ENCODE data around the gene PLPPR3.

PLPPR3 gene

DNA sequence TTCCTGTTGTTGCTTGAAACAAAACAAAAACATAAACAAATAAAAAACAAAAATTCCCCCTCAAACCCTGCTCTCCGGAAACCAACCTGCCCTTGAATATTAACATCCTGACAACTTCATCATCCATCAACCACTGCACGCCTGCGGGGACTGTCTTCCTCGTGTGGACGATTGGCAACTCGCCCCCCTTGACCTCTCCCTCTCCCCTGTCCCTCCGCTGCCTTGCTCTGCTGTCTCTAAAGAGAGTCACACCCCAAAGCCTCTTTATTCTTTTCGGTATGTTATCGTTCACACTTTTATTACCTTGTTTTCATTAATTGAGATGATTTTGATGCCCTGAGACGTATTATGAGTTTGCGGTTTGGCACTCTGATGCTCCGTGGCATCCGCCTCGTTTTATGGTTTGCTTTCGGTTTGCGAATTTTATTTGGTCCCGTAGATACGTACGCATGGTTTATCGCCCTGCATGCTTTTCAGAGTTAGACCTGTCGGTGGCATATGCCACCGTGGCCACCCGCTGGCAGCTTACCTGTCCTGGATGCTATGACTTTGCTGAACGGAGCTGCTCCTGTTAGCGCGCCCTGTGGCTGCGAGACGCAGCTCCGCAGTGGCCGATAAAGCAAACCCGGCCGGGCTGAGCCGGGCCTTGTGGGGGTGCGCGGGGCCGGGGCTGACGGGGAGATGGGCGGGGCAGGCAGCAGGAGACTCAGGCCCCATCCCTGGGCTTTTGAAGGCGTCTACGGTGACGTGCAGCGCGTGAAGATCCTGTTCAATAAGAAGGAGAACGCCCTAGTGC lies 13.9 kb downstream of the PLPPR3 start:
- no peak for DNase-seq

DNA sequence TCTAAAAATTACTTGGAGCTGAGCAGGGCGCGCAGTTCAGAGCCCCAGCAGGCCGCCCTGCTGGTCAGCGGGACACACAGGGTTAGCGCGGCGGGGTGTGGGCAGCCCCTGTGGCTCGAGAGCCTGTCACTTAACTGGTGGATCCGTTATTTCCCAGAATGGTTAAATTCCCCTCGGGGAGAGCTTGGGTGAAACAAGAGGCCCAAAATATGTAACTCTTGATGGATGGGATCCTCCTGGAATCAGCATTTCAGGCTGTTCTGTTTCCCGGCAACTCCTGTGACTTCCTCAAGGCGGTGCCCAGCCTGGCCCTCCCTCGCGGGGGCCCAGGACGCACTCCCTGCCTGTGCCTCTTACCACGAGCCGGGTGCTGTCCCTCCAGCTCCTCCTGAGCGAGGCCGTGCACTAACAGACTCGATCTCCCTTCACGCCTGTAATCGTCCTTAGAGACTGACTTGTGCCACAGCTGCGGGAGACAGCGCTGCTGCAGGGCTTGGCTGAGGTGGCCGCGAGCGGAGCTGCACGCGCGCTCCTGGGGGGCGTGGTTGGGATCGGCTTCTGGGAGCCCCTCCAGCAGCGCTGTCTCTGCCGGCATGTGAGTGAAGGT lies 14.8 kb downstream of the PLPPR3 start:
- no peak for DNase-seq

DNA sequence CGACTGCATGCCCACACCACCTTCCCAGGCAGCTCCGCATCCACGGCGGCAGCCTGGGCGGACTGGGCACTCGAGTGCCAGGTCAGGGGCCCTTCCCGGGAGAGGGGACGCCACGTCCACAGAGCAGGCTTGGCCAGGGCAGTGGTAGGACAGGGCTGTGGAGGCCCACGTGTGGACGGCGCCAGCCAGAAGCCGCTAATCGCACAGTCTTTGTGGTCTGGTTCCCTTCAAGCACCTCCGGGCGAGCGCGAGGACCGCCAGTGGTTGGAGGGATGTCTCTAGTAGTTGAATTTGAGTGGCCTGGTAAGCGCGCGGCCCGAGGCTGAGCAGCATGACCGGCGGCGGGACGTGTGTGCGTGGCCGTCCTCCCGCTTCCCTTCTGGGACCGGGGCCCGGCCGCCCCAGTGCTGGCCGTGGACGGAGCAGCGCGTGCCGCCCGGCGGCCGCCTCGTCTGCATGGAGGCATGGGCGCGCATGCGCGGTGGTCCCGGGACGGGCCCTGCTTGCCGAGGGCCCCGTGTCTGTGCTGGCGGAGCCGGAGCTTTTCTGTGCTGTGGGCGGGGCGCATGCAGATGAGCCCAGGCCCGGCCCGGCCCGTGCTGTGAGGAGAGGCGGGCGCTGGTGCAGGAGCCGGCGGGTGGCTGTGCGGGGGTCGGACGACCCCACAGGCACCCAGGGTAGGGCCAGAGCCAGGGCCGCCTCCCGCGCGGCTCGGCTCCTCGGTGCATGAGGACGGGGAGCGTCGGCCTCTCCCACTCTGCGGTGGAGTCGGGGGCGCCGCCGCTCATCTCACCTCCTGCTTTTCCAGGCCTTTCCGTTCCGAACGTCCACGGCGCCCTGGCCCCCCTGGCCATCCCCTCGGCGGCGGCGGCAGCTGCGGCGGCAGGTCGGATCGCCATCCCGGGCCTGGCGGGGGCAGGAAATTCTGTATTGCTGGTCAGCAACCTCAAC lies 15.9 kb downstream of the PLPPR3 start:
- no peak for DNase-seq

DNA sequence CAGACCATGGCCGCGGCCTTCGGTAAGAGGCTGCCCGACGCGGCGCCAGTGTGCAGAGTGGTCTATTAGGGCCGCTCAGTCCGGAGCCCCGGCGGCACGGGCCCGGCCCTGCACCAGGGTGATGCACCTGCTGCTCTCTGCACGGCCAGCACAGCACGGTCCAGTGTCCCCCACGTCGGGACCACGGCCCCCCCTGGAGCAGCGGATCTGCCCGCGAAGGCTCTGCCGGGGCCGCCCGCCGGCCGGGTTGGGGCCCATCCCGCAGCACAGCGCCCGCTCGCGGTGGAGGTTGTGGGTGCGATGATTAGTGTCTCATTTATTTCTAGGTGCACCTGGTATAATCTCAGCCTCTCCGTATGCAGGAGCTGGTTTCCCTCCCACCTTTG lies 16.6 kb downstream of the PLPPR3 start:
- no peak for DNase-seq

DNA sequence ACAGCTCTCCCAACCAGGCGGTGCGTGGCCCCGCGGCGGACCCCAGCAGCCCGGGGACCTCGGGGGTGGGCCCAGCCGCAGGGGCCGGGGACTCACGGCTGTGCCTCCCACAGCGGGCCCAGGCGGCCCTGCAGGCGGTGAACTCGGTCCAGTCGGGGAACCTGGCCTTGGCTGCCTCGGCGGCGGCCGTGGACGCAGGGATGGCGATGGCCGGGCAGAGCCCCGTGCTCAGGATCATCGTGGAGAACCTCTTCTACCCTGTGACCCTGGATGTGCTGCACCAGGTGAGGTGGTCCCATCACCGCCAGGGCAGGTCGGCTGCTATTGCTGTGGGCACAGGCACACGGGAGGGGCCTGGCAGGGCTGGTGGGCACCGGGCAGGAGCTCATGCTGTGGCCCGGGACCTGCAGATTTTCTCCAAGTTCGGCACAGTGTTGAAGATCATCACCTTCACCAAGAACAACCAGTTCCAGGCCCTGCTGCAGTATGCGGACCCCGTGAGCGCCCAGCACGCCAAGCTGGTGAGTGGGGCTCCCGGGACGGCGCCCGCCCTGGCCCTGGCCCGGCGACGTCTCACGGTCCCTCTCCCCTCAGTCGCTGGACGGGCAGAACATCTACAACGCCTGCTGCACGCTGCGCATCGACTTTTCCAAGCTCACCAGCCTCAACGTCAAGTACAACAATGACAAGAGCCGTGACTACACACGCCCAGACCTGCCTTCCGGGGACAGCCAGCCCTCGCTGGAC lies 17.2 kb downstream of the PLPPR3 start:
- DNase-seq = no peak

DNA sequence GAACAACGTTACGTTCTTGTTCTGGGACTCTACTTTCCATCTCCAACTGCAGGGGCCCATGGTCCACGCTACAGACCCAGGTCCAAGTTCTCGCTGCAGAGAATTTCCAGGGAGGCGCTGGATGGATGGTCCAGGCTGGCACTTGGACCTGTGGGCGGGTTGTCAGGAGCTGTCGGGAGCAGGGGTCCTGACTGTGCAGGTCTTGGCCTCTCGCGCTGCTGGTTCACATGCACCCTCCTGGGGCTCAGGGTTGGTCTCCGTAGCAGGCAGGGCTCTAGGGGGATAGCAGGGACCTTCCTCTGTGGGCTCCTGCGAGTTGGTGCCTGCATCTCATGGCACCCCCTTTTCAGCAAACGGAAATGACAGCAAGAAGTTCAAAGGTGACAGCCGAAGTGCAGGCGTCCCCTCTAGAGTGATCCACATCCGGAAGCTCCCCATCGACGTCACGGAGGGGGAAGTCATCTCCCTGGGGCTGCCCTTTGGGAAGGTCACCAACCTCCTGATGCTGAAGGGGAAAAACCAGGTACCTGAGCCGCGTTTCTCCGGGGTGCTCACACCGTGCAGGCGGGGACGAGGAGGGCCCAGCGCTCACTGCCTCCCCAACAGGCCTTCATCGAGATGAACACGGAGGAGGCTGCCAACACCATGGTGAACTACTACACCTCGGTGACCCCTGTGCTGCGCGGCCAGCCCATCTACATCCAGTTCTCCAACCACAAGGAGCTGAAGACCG lies 17.9 kb downstream of the PLPPR3 start:
- no peak for DNase-seq

DNA sequence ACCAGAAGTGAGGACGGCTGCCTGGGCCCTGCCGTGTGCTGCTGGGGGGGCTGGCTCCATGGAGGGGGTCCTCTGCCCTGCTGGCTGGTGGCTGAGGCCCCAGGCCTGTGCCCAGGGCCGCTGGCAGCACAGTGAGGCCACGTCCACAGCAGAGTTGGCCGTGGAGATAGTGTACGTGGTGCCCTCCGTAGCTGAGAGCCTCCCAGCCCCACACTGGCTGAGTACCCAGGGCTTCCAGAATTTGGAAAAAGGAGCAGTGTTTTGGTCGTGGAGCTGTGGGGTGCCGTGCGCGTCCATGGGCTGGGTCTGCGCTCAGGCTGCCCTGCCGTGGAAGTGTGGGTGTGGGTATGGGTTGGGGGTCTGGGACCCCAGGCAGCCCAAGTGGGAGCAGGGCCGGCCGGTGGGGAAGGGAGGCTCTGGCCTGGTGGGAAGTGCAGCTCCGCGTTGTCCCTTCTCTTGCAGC lies 18.6 kb downstream of the PLPPR3 start:
- DNase-seq = no peak

DNA sequence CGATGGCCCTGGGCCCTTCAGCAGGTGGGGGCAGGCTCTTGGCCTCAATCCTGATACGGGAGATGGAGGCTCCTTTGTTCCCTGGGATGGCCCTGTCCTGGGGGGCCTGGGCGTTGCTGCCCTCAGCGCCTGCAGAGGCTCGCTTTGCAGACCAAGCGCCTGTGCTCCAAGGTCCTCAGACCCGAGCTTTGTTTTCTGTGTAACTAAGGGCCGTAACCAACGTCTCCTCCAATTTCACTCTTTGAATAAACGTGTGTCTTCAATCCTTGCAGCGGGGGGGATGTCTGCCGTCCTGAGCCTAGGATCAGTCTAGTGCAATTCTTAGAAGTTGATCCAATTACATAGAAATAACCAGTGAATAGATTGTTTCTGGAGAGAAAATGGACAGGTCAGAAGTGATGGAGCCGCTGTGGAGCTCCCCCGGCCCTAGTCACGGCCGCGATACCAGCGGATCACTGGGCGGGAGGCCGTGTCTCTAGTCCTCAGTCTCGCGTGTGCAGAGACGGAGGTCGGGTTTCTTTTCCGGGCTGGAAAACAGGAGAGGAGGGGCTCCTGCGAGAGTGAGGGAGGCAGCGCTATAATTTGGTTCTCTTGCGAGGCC lies 19.2 kb downstream of the PLPPR3 start:
- DNase-seq = peak in 1 of 3 experiments; percentile 40

DNA sequence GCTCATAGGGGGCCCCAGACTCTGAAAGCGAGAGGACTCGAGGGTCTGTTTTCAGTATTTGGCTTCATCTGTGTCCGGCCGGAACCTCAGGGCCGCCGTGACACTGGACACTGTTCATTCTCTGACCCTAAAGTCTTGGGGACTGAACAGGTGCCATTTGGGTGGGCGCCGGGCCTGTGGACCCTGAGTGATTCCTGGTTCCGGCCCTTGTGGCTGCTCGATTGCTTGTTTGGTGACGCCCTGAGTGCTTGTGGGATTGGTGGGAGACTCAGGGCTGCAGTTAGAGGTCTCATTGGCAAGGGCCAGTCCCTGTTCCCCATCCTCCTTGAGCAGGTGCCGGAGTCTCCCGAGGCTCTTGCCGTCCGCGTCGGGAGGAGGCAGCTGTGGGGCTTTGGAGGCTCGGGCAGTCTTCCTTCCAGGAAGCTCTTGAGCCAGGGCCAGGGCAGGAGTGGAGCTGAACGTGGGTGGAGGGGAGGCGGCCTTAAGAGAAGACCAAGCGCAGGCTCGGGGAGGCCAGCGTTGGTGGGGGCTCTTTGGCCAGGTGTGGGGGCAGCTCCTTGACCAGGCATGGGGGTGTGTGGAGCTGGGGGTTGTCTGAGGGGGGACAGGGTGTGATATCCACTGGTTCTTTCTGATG lies 19.8 kb downstream of the PLPPR3 start:
- DNase-seq = no peak

DNA sequence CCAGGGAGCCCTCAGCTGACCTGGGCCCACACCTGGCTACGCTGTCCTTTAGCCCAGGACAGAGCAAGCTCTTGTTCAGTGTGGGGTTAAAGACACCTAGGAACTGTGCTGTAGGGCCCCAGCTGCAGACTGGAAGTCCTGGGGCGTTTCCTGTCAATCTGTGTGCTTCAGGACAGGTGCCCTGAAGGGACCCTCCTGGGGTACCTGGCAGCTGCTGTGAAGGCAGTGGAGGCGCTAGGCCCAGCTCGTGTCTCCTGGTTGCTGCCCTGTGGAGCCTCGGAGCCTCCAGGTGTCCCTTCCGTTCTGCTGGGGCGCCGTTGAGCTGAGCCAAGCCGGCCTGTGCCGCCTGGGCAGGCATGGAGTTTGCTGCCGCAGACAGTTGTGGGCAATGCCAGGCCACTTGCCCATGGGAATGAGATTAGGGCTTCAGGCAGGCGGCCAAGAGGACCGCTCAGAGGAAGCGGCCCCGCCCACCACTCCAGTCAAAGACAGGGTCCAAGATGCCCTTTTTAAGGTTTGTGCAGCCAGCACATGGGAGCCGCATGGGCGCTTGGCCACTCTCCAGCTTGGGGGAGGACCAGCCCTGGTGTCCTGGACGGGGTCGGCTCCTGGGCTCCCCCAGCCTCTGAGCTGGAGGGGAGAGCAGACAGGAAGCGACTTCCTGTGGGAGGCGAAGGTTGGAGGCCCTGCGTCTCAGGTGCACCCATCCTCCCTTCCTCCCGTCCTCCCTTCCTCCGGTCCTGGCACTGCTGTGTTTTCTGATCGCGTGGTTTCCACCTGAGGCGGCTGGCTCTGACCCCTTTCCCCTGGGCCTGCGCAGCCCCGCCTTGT lies 20.5 kb downstream of the PLPPR3 start:
- DNase-seq = no peak

DNA sequence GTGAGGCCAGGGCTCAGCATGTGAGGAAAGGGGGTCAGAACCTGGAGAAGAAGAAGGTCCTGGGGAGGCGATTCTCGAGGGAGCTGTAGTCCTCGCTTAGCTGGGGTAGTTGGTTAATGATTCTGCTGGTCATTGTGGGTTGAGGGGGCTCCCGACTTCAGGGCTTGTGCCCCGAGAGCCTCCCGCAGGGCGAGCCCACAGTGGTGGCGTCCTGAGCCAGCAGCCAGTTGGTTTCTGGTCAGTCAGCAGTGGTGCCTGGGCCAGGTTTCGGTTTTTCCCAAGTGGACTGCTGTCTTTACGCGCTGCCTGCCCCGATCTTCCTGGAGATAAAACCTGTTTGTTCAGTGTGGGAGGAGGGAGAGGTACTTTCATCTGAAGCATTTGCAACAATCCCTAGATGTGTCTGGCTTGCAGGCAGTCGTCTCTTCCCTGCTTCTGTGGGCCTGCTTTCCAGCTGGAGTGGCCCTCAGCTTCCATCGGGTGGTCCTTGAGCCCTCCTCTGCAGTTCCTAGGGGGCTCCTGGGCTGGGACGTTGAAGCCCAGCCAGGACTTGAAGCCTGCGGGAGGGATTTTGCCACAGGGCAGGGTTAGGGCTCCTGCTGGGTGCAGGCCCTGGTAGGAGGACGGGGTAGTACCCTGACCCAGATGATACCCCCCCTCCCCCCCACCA lies 21.3 kb downstream of the PLPPR3 start:
- DNase-seq = no peak

DNA sequence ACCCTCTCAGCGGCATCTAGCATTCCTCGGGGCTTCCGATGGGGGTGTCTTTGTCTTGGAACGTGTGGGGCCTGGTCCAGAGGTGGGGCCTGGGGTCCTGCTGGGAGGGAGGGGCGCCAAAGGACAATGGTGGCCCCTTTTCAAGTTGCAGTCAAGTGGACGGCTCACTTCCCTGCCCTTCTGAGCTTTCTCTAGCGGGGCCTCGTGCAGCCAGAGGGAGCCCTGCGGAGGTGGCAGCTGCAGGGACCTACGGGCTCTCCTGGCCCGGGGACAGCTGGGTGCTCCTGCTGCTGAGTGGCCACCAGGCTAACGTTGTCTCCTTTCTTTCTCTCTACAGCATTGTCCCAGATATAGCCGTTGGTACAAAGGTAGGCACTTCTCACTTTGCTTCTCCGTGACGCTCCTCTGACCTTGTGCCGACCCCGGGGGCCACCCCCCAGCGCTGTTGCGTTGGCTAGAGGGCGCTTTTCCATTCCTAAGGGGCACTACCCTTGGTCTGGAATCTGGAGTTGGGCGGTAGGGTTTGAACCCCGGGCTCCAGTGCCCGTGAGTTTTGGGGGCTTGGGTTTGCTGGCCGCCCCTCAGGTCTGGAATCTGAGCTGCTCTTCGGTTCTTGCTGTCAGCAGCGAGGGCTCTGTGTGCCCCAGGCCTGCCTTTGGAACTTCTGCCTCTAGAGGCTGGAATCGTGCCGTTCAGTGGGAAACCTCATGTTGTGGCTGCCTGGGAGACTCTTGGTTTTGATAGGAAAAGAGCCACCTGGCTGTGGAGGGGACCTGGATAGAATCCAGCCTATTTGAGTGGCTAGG lies 22.5 kb downstream of the PLPPR3 start:
- DNase-seq = peak in 1 of 3 experiments; percentile 60

DNA sequence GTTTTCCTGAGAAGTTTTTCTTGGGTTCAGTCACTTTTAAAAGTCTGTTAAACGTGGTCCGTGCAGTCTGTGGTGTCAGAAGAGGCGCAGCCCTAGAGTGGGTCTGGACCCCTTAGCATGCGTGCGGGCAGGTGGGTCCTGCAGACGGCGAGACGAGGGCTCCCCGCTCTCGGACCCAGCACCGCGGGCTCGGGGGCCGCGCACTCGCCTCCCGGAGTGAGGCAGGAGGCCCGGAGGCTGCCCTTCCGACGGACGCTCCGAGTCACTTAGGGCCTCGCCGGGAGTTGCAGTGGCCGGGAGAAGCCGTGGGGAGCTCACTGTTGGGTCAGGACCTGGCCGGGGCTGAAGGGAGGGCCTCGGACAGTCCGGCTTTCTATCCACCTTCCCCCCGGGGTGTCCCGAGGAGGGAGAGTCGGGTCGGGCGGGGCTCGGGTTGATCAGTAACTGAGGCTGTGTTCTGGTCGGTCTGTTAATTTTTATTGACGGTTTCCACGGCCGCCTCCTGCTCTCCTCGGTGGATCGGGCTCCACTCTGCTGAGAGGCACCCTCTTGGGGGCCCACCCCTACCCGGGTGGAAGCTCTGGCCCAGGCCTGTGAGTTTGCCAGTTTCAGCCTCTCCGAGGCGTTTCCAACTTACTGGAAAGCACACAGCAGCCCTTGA lies 23.2 kb downstream of the PLPPR3 start:
- DNase-seq = peak in 1 of 3 experiments; percentile 56

DNA sequence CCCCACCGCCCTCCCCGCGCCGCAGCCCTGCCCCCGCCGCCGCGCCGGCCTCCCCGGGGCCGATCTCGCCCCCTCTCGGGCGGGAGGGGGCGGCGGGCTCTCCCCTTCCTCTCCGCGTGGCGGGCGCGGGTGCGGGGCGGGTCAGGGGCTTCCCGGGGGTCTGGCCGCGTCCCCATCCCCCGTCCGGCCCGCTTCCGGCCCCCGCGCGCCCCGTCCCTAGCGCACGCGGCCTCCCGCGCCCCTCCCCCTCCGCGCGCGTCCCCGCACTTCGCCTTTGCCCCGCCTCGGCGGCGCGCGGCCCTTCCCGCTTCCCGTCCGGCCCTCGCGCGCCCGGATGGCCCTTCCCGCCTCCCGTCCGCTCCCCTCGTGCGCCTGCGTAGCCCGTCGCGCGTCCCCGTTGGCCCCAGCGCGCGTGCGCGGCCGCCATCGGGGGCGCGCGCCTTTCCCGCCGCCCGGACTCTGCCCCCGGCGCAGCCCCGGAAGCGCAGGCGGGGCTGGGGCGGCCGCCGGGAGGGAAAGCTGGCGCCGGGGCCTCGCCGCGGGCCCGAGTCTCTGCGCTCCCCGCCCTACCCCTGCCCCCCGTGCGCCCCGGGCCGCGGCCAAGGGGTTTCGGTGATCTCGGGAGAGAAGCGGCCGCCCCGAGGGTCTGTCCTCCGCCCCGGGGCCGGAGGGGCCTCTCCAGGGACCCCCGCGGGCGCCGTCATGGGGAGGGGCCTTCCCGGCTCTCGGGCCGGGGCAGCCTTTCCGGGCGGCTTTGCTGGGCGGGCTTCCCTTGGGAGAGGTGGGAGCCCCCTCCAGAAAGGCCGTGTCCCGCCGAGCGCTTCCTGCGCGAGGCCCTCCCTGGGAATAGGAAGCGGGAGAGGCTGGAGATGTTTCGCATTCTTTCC lies 24.0 kb downstream of the PLPPR3 start:
- DNase-seq = peak; percentile 93 to 97 (median 96)

DNA sequence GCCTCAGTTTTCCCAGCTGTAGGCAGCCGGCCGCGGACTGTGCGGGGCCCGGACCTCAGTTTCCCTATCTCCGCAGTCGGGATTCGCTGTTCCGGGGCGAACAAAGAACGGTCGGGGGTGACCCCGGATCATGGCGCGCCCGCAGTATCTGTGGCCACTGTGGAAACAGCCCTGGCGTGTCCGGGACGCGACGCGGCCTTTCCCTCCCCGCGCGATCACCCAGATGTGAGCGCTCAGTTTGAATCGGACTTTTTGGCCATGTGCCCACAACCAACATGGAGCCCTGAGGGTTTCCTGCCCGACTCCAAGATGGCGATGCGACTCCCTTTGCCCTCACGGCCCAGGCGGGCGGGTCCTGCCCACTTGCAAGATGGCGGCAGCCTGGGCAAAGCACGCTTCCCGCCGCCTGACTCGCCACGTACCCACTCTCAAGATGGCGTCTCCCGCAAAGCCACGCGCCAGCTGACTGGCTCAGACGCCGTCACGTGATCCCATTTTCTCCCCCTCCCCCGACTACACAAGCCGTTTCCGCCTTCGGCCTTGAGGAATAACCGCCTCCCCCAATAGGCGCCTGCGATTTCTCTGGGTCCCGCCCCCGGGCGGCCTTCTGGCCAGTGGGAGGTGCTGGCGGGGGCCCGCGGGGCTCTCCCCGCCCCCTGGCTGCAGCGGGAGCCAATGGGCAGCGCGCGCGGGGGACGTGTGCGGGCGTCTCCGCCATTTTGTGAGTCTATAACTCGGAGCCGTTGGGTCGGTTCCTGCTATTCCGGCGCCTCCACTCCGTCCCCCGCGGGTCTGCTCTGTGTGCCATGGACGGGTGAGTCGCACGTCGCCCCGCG lies 24.8 kb downstream of the PLPPR3 start, which contains the start of gene PTBP1:
Gene PTBP1 (plus strand): TSS at position 761 of the 836 bp plus-strand sequence. CDS start 46 bp downstream, at position 807.
- DNase-seq = peak; percentile 100
